GM18867 (cell line): ENCODE results near the gene ZNF606.

Experiments used
- ATAC-seq: cut with Tn5 transposase; IDR thresholded peaks from one replicate; pipeline ENCODE4 v1.9.1; 2021; ENCODE audit warnings: mild to moderate bottlenecking, moderate library complexity; ENCODE audit not compliant: unreplicated experiment

The ZNF606 gene

DNA sequence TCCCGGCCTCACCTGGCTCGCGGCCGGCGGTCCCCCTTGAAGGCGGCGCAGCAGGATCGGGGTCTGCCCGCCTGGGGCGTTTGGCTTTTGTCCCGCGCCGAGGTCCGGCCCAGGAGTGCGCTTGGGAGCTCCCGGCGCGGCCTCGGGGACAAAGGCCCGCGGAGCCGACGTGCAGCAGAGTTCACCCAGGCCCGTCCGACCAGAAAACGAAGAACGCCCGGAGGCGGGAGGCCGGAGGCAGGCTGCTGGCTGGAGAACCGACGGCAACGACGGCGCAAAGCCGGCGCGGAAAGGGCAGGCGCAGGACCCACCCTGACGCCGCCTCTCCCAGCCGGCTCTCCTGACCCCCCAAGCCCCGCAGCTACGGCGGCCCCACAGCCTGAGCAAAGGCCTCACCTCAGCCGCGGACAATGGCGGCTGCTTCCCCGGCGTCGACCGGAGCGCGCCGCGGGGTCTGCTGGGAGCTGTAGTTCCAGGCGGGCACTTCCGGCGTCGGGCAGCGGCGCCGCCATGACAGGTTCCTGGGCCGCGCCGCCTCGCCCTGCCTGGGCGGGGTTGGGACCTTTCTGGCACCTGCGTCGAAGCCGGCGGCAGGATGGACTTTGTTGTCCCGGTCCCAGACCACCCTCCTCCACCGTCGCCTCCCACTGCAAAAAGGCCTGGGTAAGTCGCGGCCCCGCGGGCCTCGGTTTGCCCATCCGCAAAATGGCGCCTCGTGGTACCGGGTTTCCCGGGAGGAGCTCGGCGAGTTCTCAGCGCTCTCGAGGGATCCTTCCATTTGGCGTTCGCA is at the start of gene ZNF606:
TSS of gene ZNF606 (minus strand) at position 437 of the 790 bp plus-strand sequence. CDS start 1,501 bp downstream, outside the sequence.
- peak; percentile 96 for ATAC-seq

- no peak for ATAC-seq
Measured at GRCh38 chr19:58052256-58052655, 49.6 kb upstream of the ZNF606 start.

GRCh38 chr19:58047672-58048071 is 45.1 kb upstream of the ZNF606 start:
- ATAC-seq = no peak

- ATAC-seq = no peak
Measured at GRCh38 chr19:58046856-58047255, 44.2 kb upstream of the ZNF606 start.

GRCh38 chr19:58045411-58046050 is 42.9 kb upstream of the ZNF606 start:
- no peak for ATAC-seq

DNA sequence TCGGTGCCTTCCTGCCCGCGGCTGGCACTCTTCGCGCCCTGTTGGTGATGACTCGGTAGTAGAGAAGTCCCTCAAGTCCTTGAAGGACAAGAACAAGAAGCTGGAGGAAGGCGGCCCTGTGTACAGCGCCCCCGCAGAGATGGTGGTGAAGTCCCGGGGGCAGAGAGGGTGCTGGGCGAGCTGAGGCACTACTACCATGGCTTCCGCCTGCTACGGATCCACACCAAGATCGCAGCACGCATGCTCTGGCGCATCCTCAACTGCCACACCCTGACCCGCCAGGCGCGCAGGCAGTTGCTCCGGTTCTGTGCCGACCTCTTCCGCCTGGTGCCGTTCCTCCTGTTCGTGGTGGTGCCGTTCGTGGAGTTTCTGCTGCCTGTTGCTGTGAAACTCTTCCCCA is 42.3 kb upstream of the ZNF606 start:
- ATAC-seq = no peak

GRCh38 chr19:58044391-58044790 is 41.8 kb upstream of the ZNF606 start:
- ATAC-seq = no peak

- no peak for ATAC-seq
Measured at GRCh38 chr19:58042495-58043340, 40.1 kb upstream of the ZNF606 start.

- no peak for ATAC-seq
Measured at GRCh38 chr19:58040751-58041525, 38.3 kb upstream of the ZNF606 start.

- ATAC-seq = no peak
Measured at GRCh38 chr19:58038688-58039204, 36.1 kb upstream of the ZNF606 start.

GRCh38 chr19:58037927-58038687 is 35.5 kb upstream of the ZNF606 start:
- ATAC-seq = no peak

GRCh38 chr19:58035863-58036262 is 33.2 kb upstream of the ZNF606 start:
- no peak for ATAC-seq

- ATAC-seq = no peak
Measured at GRCh38 chr19:58034477-58034793, 31.8 kb upstream of the ZNF606 start.

DNA sequence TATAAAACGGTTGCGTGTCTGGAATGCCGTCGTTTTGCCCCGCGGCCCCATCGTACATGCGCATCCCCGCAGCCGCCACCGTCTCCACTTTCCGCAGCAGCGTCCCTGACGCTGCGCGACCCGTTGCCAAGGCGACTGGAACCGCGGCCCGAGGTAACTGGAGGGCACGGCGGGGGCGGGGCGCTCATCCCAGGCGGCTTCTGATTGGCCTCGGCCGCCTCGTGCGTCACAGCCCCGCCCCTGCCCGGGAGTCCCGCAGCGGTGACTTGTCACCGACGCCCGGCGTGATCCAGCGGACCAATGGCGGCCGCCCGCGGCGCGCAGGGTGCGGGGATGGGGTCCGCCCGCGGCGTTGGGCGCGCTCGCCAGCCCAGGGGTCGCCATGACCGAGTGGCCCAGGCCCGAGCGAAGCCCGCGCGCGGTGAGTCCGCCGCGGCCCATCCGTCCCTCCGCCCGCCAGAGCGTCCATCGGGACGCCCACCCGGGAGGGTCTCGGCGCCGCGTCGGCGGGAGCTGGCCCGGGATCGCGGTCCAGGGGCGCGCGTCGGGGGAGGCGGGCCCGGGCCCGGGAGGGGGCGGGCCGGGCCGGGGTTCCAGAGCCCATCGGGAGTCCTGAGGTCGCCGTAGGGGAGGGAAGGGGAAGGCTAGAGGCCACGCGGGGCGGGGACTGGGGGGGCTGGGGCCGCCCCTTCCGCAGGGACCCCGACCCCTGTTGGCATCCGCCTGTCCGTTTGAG is 31.3 kb upstream of the ZNF606 start, which contains the start of gene ZSCAN1:
TSS of gene ZSCAN1 (plus strand) at position 285 of the 736 bp plus-strand sequence. CDS start 3,812 bp downstream, outside the sequence.
- ATAC-seq = no peak

GRCh38 chr19:58024661-58025060 is 22.0 kb upstream of the ZNF606 start:
- ATAC-seq = no peak

DNA sequence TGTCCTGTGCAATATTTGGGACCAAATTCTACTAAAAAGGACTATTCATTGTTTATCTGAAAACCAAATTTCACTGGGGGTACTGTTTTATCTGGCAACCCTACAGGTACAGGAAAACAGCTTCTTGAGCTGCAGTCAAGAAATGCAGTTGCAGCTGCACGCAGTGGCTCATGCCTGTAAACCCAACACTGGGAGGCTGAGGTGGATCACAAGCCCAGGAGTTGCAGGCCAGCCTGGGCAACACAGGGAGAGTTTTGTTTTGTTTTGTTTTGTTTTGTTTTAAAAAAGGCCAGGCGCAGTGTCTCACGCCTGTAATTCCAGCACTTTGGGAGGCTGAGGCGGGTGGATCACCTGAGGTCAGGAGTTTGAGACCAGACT is 19.7 kb upstream of the ZNF606 start:
- ATAC-seq = no peak

GRCh38 chr19:58021541-58022282 is 19.1 kb upstream of the ZNF606 start:
- no peak for ATAC-seq

GRCh38 chr19:58020129-58020528 is 17.5 kb upstream of the ZNF606 start:
- ATAC-seq = no peak
